Psoas muscle (tissue), 8 donors: ENCODE data around the gene NCAPG2. TPM values are rescaled to one million over a fixed set of nuclear protein-coding genes. Genes with fewer than 3 reads are reported as not detected.

ENCODE experiments used
- ATAC-seq, 4 donors: fragments of 200-7000 bp; cut with Tn5 transposase; one replicate each; pipeline ENCODE4 v1.9.1; 2020; ENCODE audit warnings: moderate library complexity in 3 of 4, mild to moderate bottlenecking in 2 of 4
- DNase-seq, 2 donors: peaks; one replicate each; pipeline ENCODE4 v3.0.0-alpha.2; 2020
- H3K27ac ChIP-seq: fragments of 200-600 bp; one replicate; pipeline ENCODE4 v1.8.0; 2022
- H3K27me3 ChIP-seq, 3 donors: fragments of 200-600 bp in 1 of 3; one replicate each; pipeline versions ENCODE4 v1.6.1 to v1.8.0; 2013 to 2022; ENCODE audit warnings: low read length in 2 of 3, mild to moderate bottlenecking in 2 of 3, moderate library complexity in 1 of 3; ENCODE audit not compliant: insufficient read depth in 3 of 3
- H3K36me3 ChIP-seq, 2 donors: fragments of 200-600 bp in 1 of 2; one replicate each; pipeline versions ENCODE4 v1.6.1 to v1.8.0; 2013 to 2022; ENCODE audit warnings: low read depth in 1 of 2, mild to moderate bottlenecking in 1 of 2, moderate library complexity in 1 of 2; ENCODE audit not compliant: insufficient read depth in 1 of 2
- H3K4me1 ChIP-seq: fragments of 200-600 bp; one replicate; pipeline ENCODE4 v1.8.0; 2022
- H3K4me3 ChIP-seq: fragments of 200-600 bp; one replicate; pipeline ENCODE4 v1.8.0; 2022; ENCODE audit warnings: mild to moderate bottlenecking
- H3K9me3 ChIP-seq: fragments of 200-600 bp; one replicate; pipeline ENCODE4 v1.8.0; 2022
- CTCF ChIP-seq: fragments of 200-600 bp; IDR thresholded peaks from one replicate; pipeline ENCODE4 v1.8.0; 2022; ENCODE audit warnings: antibody characterized with exemption
- WGBS, 3 donors: extraction: QIAGEN DNeasy Blood & Tissue Kit; methylation state at CpG; one replicate each; pipeline versions ENCODE4 v1.1.6 to v1.1.7; 2013; 5-methylcytosine and 5-hydroxymethylcytosine counted together
- intact Hi-C, 2 donors: fragments of 100-400 bp; cut with DNase I; formaldehyde crosslinking; loops; one replicate each; pipeline versions ENCODE4 v1.11.0 to v1.14.2; 2022
- polyA plus RNA-seq, 3 donors: library from polyadenylated mRNA; stranded (reverse); fragments of 200-250 nt; gene quantifications; one replicate each; pipeline ENCODE4 v1.2.3, GENCODE V29; 2013
- total RNA-seq, 4 donors: library from RNA; stranded (reverse); fragmentation: NEBNext Ultra II Directional in 2 of 4; extraction: Animal tissue kit (Norgen Biotek cat#: 25700) in 2 of 4; gene quantifications; one replicate each; pipeline versions ENCODE4 v1.2.1 to v1.2.4, GENCODE V29; 2021 to 2023
- donor health status: healthy with polysubstance abuse.
- donor health status: DM: no; HTN: no; CAD: no; lungs with moderate emphysema.
- donor health status: Bipolar disorder and iron deficiency.
- donor health status: healthy.
- donor health status: DM: yes; HTN: yes; CAD: no.
- donor health status: DM: no; HTN: no; CAD: no.
- donor health status: DM: no; HTN: no; CAD: no.
- donor health status: DM: yes; HTN: yes; CAD: no.

Gene NCAPG2
- total and polyA plus RNA-seq, 7 donors, result 1.9 to 3.8 (median 2.8) TPM

DNA sequence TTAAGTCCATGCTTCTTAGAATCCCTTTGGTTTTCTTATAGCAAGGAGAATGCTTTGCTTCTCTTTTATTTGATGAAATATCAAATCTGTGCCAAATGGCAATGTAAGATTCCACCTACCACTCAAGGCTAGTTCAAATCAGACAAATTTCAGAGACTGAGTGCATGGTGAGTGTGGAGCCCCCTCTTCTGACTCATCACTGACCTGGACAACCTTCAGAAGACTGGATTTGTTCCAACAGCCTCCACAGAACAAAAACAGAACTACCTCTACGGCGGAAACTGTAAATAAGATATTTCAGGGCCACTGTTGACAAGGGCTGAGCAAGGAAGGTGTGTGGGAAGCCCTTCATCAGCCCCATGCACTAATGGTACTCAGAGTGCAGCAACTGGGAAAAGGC lies 21.1 kb downstream of the NCAPG2 start:
- DNase-seq (no peak), ATAC-seq (no peak)
- H3K27me3 ChIP-seq, result no peaks in the 10 kb centered on the region
- 83 to 95% (median 91%) methylated on average over 2 of the region's 2 CpGs for WGBS, 3 donors
- H3K36me3 ChIP-seq, result peaks cover 3 to 72% of the 10 kb centered on the region in 2 donors
- no peak overlapping the region for H3K27ac ChIP-seq
- H3K9me3 ChIP-seq, result no peaks in the 10 kb centered on the region
- H3K4me1 ChIP-seq, result no peaks in the 10 kb centered on the region
- intact Hi-C loops, result no loop called here
- TF ChIP-seq CTCF, result no peak
- no peak overlapping the region for H3K4me3 ChIP-seq

- Histone ChIP-seq H3K4me3 (no peak overlapping the region), H3K4me1 (no peaks in the 10 kb centered on the region), H3K36me3 (peaks cover 3 to 62% of the 10 kb centered on the region in 2 donors), H3K27ac (no peak overlapping the region), H3K27me3 (no peaks in the 10 kb centered on the region), H3K9me3 (no peaks in the 10 kb centered on the region)
- ATAC-seq, result no peak
- TF ChIP-seq CTCF, result no peak
- intact Hi-C loops, result no loop called here
- DNase-seq, result no peak
Observed at GRCh38 chr7:158682456-158682855, 22.1 kb downstream of the NCAPG2 start.

- peaks cover 3 to 45% of the 10 kb centered on the region in 2 donors for H3K36me3 ChIP-seq
- no peaks in the 10 kb centered on the region for H3K27me3 ChIP-seq
- intact Hi-C loops, result no loop called here
- H3K4me3 ChIP-seq, result no peak overlapping the region
- no peaks in the 10 kb centered on the region for H3K4me1 ChIP-seq
- DNase-seq, result no peak
- TF ChIP-seq CTCF, result no peak
- no peaks in the 10 kb centered on the region for H3K9me3 ChIP-seq
- no peak overlapping the region for H3K27ac ChIP-seq
- 68 to 81% (median 71%) methylated on average over 3 of the region's 3 CpGs for WGBS, 3 donors
- no peak for ATAC-seq
Observed at GRCh38 chr7:158680754-158681153, 23.9 kb downstream of the NCAPG2 start.

DNA sequence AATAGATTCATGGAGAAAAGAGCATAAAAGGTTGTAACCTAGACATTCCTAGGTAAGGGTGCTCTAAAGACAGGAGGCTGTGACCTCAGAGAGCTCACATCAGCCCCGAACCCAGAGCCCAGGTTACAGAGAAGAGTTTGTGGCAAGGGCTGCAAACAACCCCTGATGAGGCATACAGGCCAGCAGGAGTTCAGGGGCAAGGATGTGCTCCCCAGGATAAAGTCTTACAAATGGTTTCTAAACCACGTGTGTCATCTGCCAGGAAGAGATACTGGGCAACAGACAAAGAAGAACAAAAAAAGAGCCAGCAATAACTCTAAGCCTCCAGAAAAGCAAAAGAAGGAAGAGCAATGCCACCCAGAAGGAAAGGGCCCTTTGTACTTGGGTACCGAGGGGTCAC lies 27.7 kb downstream of the NCAPG2 start:
- Histone ChIP-seq H3K4me3 (no peak overlapping the region), H3K4me1 (no peaks in the 10 kb centered on the region), H3K36me3 (peaks cover 3 to 39% of the 10 kb centered on the region in 2 donors), H3K27ac (no peak overlapping the region), H3K27me3 (no peaks in the 10 kb centered on the region), H3K9me3 (no peaks in the 10 kb centered on the region)
- WGBS, 3 donors, result 90 to 92% (median 90%) methylated on average over 3 of the region's 3 CpGs
- DNase-seq (no peak), ATAC-seq (no peak)
- TF ChIP-seq CTCF, result no peak
- intact Hi-C loops, result no loop called here

GRCh38 chr7:158676171-158676840 lies 28.3 kb downstream of the NCAPG2 start:
- H3K36me3 ChIP-seq, result peaks cover 3 to 44% of the 10 kb centered on the region in 2 donors
- no peaks in the 10 kb centered on the region for H3K4me1 ChIP-seq
- no peak overlapping the region for H3K27ac ChIP-seq
- ATAC-seq, result no peak
- no peak overlapping the region for H3K4me3 ChIP-seq
- WGBS, 3 donors, result 78 to 85% (median 83%) methylated on average over 7 of the region's 7 CpGs
- no peaks in the 10 kb centered on the region for H3K9me3 ChIP-seq
- H3K27me3 ChIP-seq, result no peaks in the 10 kb centered on the region
- intact Hi-C loops, result no loop called here
- no peak for TF ChIP-seq CTCF
- no peak for DNase-seq
